Raji (cell line): ENCODE results near the gene ZNF714.

ENCODE experiments used
- POLR2A ChIP-seq: IDR thresholded peaks from 2 replicates; pipeline ENCODE4 v1.6.1; 2011; ENCODE audit warnings: low read depth, low read length, control low read depth; ENCODE audit not compliant: insufficient read depth

Gene ZNF714

GRCh38 chr19:21082011-21082975, at the start of gene ZNF714:
Gene ZNF714, plus strand, starts transcription at chr19:21082203. Its CDS starts 16,066 bp downstream, at chr19:21098269.
- TF ChIP-seq POLR2A, result peak; percentile 78

- no peak for TF ChIP-seq POLR2A
Measured at GRCh38 chr19:21045028-21045427, 37.0 kb upstream of the ZNF714 start.

GRCh38 chr19:21046489-21046888, 35.5 kb upstream of the ZNF714 start:
- TF ChIP-seq POLR2A, result no peak

GRCh38 chr19:21047716-21048115, 34.3 kb upstream of the ZNF714 start:
- TF ChIP-seq POLR2A, result no peak

GRCh38 chr19:21052902-21053301, 29.1 kb upstream of the ZNF714 start:
- TF ChIP-seq POLR2A, result no peak

- TF ChIP-seq POLR2A, result no peak
Measured at GRCh38 chr19:21065336-21065735, 16.7 kb upstream of the ZNF714 start.

- TF ChIP-seq POLR2A, result no peak
Measured at GRCh38 chr19:21084343-21084742, 2.3 kb downstream of the ZNF714 start.

GRCh38 chr19:21087871-21088270, 5.9 kb downstream of the ZNF714 start:
- TF ChIP-seq POLR2A, result no peak

GRCh38 chr19:21092109-21092508, 10.1 kb downstream of the ZNF714 start:
- no peak for TF ChIP-seq POLR2A

GRCh38 chr19:21094347-21095025, 12.5 kb downstream of the ZNF714 start:
- no peak for TF ChIP-seq POLR2A

GRCh38 chr19:21098291-21098690, 16.3 kb downstream of the ZNF714 start:
- no peak for TF ChIP-seq POLR2A

- TF ChIP-seq POLR2A, result no peak
Measured at GRCh38 chr19:21101521-21102242, 19.7 kb downstream of the ZNF714 start.

- no peak for TF ChIP-seq POLR2A
Measured at GRCh38 chr19:21109116-21109515, 27.1 kb downstream of the ZNF714 start.

GRCh38 chr19:21110183-21110582, 28.2 kb downstream of the ZNF714 start:
- no peak for TF ChIP-seq POLR2A

- no peak for TF ChIP-seq POLR2A
Measured at GRCh38 chr19:21115430-21115829, 33.4 kb downstream of the ZNF714 start.
